Mesodermal cell (in vitro differentiated cells): ENCODE results near the gene PRDX2.
"Not testable (repeated sequence)": the region's sequence is repeated elsewhere in the genome, so short reads cannot be mapped to it uniquely, and the experiment has no call there.

Experiments used
- H3K27ac ChIP-seq: 2 replicates; pipeline ENCODE4 v1.7.0; 2013; ENCODE audit warnings: mild to moderate bottlenecking, low read depth, low read length, moderate library complexity; ENCODE audit not compliant: severe bottlenecking
- H3K36me3 ChIP-seq: 2 replicates; pipeline ENCODE4 v1.7.1; 2013; ENCODE audit warnings: mild to moderate bottlenecking, low read length, moderate library complexity; ENCODE audit not compliant: control insufficient read depth, insufficient read depth
- H3K4me1 ChIP-seq: one replicate; pipeline ENCODE4 v1.7.1; 2013; ENCODE audit warnings: mild to moderate bottlenecking, low read length; ENCODE audit not compliant: insufficient read depth, control insufficient read depth, poor library complexity, severe bottlenecking
- H3K4me3 ChIP-seq: 2 replicates; pipeline ENCODE4 v1.7.0; 2013; ENCODE audit warnings: low read length, control low read depth, mild to moderate bottlenecking; ENCODE audit not compliant: insufficient read depth, poor library complexity, severe bottlenecking; ENCODE audit errors: extremely low read depth
- H3K9me3 ChIP-seq: 2 replicates; pipeline ENCODE4 v1.7.1; 2013; ENCODE audit warnings: mild to moderate bottlenecking, low read length, moderate library complexity; ENCODE audit not compliant: control insufficient read depth
- WGBS, 2 experiments: methylation state at CpG; one replicate each; pipeline ENCODE4 v1.1.5; 2013; ENCODE audit warnings: missing lambda C conversion rate in 2 of 2; ENCODE audit not compliant: insufficient coverage in 2 of 2; 5-methylcytosine and 5-hydroxymethylcytosine counted together

The PRDX2 gene

DNA sequence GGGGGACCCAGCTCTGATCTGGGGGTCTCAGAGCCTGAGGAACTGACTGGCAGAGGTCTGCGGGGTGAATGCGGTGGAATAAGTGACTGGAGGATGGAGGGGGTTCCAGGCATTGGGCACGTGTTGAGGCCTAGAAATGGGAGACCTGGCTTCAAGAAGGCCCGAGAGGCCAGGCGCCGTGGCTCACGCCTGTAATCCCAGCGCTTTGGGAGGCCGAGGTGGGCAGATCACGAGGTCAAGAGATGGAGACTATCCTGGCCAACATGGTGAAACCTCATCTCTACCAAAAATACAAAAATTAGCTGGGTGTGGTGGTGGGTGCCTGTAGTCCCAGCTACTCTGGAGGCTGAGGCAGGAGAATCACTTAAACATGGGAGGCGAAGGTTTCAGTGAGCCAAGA, 16.2 kb upstream of the PRDX2 start:
- not testable (repeated sequence) for H3K4me1 ChIP-seq, H3K27ac ChIP-seq, H3K9me3 ChIP-seq, H3K4me3 ChIP-seq
- H3K36me3 ChIP-seq = peaks cover 20% of the 10 kb centered on the region
- WGBS, 2 experiments = 93 to 94% methylated on average over 8 to 10 of the region's 11 CpGs

DNA sequence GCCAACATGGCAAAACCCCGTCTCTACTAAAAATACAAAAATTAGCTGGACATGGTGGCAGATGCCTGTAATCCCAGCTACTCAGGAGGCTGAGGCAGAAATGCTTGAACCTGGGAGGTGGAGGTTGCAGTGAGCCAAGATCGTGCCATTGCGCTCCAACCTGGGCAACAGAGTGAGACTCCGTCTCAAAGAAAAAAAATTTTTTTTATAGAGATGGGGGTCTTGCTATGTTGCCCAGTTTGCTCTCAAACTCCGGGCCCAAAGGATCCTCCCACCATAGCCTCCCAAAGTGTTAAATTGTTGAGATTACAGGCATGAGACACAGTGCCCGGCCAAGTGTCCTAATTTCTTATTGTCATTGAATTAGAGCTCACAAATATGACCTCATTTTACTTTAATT, 15.6 kb upstream of the PRDX2 start:
- H3K27ac ChIP-seq, H3K9me3 ChIP-seq, H3K4me1 ChIP-seq, H3K4me3 ChIP-seq: not testable (repeated sequence)
- 83 to 94% methylated on average over 1 to 2 of the region's 6 CpGs for WGBS, 2 experiments
- peaks cover 25% of the 10 kb centered on the region for H3K36me3 ChIP-seq

DNA sequence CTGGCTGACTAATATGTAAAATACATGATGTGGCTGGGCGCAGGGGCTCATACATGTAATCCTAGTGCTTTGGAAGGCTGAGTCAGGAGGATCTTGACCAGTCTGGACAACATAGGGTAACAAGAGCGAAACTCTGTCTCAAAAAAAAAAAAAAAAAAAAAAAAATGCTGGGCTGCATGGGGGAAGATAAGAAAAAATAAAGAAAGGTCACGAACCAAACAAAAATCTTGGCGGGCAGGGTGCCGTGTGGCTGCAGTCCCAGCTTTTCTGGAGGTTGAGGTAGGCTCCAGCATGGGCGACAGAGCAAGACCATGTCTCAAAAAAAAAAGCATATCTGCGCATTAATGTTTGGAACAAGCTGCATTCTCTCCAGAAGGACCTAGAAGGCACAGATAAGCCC, 13.5 kb upstream of the PRDX2 start:
- Histone ChIP-seq H3K27ac (no peak overlapping the region), H3K4me1 (no peaks in the 10 kb centered on the region), H3K36me3 (peaks cover 37% of the 10 kb centered on the region), H3K9me3 (no peaks in the 10 kb centered on the region), H3K4me3 (no peak overlapping the region)
- 91 to 98% methylated on average over 5 of the region's 7 CpGs for WGBS, 2 experiments

DNA sequence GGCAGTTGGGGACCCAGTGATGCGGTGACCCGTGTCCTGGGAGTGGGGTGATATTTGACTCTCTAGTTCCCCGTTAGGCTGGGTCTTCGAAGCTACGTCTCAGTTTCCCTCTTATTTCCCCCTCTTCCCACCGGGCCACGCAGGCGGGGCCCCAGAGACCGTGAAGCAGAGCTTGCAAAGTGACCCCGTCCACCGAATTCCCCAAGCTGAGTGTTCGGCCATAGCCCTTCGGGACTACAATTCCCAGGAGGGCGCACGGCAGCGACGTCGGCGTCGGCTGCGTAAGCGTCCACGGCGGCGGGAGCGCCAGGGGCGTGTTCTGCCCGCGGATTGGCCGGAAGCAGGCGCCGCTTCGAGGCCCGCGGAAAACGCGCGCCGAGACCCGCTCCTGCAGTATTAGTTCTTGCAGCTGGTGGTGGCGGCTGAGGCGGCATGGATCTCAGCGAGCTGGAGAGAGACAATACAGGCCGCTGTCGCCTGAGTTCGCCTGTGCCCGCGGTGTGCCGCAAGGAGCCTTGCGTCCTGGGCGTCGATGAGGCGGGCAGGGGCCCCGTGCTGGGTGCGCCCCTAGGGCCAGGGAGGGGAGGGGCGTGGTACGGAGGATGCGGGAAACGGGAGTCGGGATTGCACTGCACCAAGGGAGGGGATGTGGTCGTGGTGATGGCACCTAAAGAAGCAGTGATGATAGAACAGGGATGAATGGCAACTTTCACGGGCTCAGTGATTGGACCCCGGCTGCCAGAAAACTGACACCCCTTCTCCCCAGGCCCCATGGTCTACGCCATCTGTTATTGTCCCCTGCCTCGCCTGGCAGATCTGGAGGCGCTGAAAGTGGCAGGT, 4.9 kb upstream of the PRDX2 start, which contains the start of gene RNASEH2A:
Gene RNASEH2A, plus strand, starts transcription at position 343 of the 840 bp plus-strand sequence. Its CDS starts 90 bp downstream, at position 433.
- Histone ChIP-seq H3K9me3 (no peaks in the 10 kb centered on the region), H3K4me3 (peak within 1 kb of the TSS; percentile 79), H3K27ac (peak within 1 kb of the TSS; percentile 29), H3K36me3 (peaks cover 37% of the 10 kb centered on the region), H3K4me1 (peaks cover 13% of the 10 kb centered on the region)
- 5% methylated on average over 55 to 62 of the region's 66 CpGs for whole genome bisulfite sequencing, 2 experiments

DNA sequence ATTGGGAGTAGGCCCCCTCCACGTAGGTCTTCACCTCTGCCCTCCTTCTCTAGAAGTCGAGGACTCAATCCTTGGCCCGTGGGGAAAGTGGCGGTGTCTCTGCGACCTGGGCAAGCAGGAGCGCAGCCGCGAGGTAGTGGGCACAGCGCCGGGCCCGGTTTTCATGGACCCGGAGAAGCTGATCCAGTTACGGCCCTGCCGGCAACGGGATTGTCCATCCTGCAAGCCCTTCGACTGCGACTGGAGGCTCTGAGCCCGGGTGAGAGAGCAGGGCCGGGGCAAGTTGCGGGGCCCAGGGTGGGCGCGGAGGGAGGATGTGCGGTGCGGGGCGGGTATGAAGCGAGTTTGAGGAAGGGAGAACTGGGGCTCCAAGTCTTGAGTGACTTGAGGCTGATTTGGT, 2.5 kb upstream of the PRDX2 start:
- Histone ChIP-seq H3K9me3 (no peaks in the 10 kb centered on the region), H3K4me3 (no peak overlapping the region), H3K27ac (no peak overlapping the region), H3K4me1 (peaks cover 13% of the 10 kb centered on the region), H3K36me3 (peaks cover 28% of the 10 kb centered on the region)
- 93 to 95% methylated on average over 25 to 26 of the region's 26 CpGs for WGBS, 2 experiments

DNA sequence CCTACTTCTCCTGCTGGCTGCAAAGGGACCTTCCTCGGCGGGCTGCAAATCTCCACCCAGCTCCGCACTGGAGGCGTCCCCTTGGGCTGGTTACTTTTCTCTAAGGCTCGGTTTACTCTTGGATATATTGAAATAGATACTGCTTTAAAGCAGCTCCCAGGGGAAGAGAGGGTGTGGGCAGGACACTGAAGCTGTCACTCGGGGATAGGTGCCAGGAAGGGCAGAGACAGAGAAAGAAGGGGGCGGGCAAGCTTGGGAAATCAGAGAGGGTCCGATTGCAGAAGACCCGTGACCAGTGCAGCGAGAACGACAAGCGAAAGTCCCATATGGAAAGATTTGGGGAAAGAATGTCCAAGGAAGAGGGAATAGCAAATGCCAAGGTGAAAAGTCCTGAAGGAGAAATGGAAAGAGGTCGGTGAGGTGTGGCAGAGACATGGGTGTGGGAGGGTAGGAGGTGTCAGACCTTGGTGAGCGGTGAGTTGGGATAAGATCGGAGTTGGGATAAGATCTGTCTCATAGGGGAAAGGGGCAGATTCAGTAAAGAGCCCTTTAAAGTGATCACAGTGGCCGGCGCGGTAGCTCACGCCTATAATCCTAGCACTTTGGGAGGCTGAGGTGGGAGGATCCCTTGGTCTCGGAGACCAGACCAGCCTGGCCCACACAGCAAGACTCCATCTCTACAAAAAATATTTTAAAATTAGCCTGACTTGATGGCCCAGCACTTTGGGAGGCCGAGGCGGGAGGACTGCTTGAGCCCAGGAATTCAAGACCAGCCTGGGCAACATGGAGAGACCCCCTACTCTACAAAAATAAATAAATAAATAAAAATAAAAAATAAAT, 887 bp upstream of the PRDX2 start:
- Histone ChIP-seq H3K27ac (no peak overlapping the region), H3K4me3 (peak overlapping the region; percentile 84), H3K36me3 (peaks cover 26% of the 10 kb centered on the region), H3K9me3 (no peaks in the 10 kb centered on the region), H3K4me1 (peaks cover 13% of the 10 kb centered on the region)
- 44 to 55% methylated on average over 12 to 17 of the region's 22 CpGs for WGBS, 2 experiments

DNA sequence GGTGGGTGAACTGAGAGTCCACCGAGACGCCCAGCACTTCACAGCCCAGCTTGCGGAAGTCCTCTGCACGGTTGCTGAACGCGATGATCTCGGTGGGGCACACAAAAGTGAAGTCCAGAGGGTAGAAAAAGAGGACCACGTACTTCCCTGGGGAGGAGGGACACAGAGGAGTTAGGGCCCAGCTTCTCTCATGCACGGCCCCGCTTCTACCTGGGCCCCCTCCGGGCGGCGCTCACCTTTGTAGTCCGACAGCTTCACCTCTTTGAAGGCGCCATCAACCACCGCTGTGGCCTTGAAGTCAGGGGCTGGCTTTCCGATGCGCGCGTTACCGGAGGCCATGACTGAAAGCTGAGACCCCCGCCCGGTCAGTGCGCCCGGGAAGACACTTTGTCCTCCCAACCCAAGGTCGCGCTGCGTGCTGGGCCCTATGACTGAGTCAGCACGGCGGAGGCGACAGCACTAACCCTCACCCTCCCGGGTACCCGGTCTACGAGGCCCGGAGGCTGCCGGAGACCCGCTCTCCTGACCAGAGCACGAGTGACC, 606 bp downstream of the PRDX2 start:
- peaks cover 10% of the 10 kb centered on the region for H3K4me1 ChIP-seq
- WGBS, 2 experiments = 5 to 8% methylated on average over 35 to 38 of the region's 38 CpGs
- H3K36me3 ChIP-seq = peaks cover 22% of the 10 kb centered on the region
- peak overlapping the region; percentile 84 for H3K4me3 ChIP-seq
- H3K9me3 ChIP-seq = no peaks in the 10 kb centered on the region
- H3K27ac ChIP-seq = peak overlapping the region; percentile 31

DNA sequence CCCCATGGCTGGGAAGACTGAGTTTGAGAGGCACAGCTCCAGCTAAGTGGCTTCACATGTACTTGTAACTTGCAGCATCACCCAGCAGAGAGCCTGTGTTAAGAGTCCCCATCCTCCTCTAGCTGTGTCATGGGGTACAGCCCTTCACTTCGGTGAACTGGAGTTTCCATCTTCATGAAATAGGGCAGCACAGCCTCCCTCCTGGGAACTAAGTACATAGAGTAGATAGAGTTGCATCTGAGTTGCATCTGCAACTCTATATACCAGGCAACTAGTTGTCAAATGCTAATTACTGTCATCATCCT, 1.2 kb downstream of the PRDX2 start:
- 88% methylated on average over 1 of the region's 1 CpG; no CpG with 5 or more reads in 1 of the 2 experiments for WGBS, 2 experiments
- H3K27ac ChIP-seq = no peak overlapping the region
- H3K36me3 ChIP-seq = peaks cover 22% of the 10 kb centered on the region
- H3K4me3 ChIP-seq = peak overlapping the region; percentile 84
- peaks cover 13% of the 10 kb centered on the region for H3K4me1 ChIP-seq
- no peaks in the 10 kb centered on the region for H3K9me3 ChIP-seq

DNA sequence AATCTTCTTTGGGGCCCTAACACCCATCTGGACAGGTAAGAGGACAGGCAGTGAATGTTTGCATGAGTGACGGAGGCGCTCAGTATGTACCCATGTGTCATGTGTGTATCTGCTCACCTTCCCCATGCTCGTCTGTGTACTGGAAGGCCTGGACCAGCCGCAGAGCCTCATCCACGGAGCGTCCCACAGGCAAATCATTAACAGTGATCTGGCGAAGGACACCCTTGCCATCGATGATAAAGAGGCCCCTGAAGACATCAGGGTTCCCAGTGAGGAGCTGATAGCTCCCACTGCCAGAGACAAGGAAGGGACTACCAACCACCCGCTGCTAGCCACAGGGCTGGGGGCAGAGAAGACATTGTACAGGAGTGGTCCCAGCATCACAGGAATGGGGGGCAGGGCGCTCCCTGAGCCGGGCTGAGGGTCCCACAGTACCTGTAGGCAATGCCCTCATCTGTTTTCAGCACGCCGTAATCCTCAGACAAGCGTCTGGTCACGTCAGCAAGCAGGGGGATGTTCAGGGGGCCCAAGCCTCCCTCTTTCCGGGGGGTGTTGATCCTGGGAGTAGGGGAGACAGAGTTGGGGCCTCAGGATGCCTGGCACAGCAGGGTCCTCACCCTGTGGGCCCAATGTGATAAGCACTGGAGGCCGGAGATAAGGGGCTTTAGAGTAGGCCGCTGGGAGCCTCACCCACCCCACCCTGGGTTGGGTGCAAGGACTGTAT, 1.7 kb downstream of the PRDX2 start:
- H3K27ac ChIP-seq = no peak overlapping the region
- peaks cover 13% of the 10 kb centered on the region for H3K4me1 ChIP-seq
- H3K36me3 ChIP-seq = peaks cover 22% of the 10 kb centered on the region
- H3K4me3 ChIP-seq = no peak overlapping the region
- 93 to 98% methylated on average over 17 to 18 of the region's 18 CpGs for WGBS, 2 experiments
- no peaks in the 10 kb centered on the region for H3K9me3 ChIP-seq

DNA sequence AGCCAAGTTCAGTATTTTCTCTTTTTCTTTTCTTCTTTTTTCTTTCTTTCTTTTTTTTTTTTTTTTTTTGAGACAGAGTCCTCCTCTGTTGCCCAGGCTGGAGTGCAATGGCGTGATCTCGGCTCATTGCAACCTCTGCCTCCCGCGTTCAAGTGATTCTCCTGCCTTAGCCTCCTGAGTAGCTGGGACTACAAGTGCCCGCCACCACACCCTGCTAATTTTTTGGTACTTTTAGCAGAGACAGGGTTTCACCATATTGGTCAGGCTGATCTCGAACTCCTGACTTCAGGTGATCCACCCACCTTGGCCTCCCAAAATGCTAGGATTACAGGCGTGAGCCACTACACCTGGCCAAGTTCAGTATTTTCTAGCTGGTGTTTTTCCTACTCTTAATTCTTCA, 4.0 kb downstream of the PRDX2 start:
- H3K4me1 ChIP-seq = peaks cover 11% of the 10 kb centered on the region
- H3K9me3 ChIP-seq, H3K27ac ChIP-seq, H3K4me3 ChIP-seq: not testable (repeated sequence)
- WGBS, 2 experiments = 89 to 95% methylated on average over 4 to 7 of the region's 7 CpGs
- peaks cover 22% of the 10 kb centered on the region for H3K36me3 ChIP-seq
